Vagina (tissue), 2 donors: ENCODE data around the gene RANBP3.

Experiments
- CTCF ChIP-seq, 3 experiments: fragments of 450-650 bp in 2 of 3; fragments of 200-600 bp in 1 of 3; sonication (generic) in 1 of 3; IDR thresholded peaks; one replicate each; pipeline ENCODE4 v1.5.1; 2017 to 2019; ENCODE audit warnings: antibody characterized with exemption in 3 of 3, mild to moderate bottlenecking in 2 of 3, moderate library complexity in 2 of 3
- POLR2A ChIP-seq, 2 donors: fragments of 450-650 bp; IDR thresholded peaks; one replicate each; pipeline ENCODE4 v1.6.1; 2017; ENCODE audit warnings: antibody characterized with exemption in 2 of 2, mild to moderate bottlenecking in 2 of 2, moderate library complexity in 2 of 2
- POLR2AphosphoS5 ChIP-seq, 2 donors: sonication (generic); formaldehyde crosslinking; IDR thresholded peaks; one replicate each; pipeline ENCODE4 v1.9.0; 2017; ENCODE audit warnings: antibody characterized with exemption in 2 of 2, mild to moderate bottlenecking in 2 of 2, low read depth in 1 of 2; ENCODE audit not compliant: insufficient read depth in 1 of 2

GRCh38 chr19:5915782-5916165 lies 62.2 kb downstream of the RANBP3 start:
- TF ChIP-seq CTCF (IDR thresholded peaks at IDR 0.05) (no peak), POLR2A (IDR thresholded peaks at IDR 0.05) (no peak), POLR2AphosphoS5 (IDR thresholded peaks at IDR 0.05; ENCODE audit: insufficient read depth in 1 of 2, low read depth in 1 of 2) (no peak)
